ENCODE measurements around the gene PIGN. TPM values are rescaled to one million over a fixed set of nuclear protein-coding genes. Genes with fewer than 3 reads are reported as not detected.

PIGN gene
- total RNA-seq, 1 experiment from 2014 or later = 22.8 TPM

GRCh38 chr18:62187543-62188510 lies 971 bp upstream of the PIGN start:
- ChIA-PET CTCF (interaction anchor here (1.0 kb wide), 1 partner anchor 61 kb away, joined by 5 read pairs; no protein-coding TSS in a partner anchor), POLR2A (interaction anchor here (0.6 to 0.7 kb wide), 2 partner anchors 13 to 339 kb away, joined by 3 to 8 read pairs; no protein-coding TSS in a partner anchor)
- intact Hi-C loops (cut with micrococcal nuclease; ENCODE audit: unreplicated experiment) = loop anchor here (2.0 to 10.0 kb wide), 2 partner anchors 13 to 337 kb away; partner anchors contain the start of gene ZCCHC2
- Mint-ChIP-seq H3K27ac (ENCODE audit: unreplicated experiment) (peak overlapping the region; percentile 96), H3K9me3 (ENCODE audit: unreplicated experiment) (no peaks in the 10 kb centered on the region), H3K4me3 (ENCODE audit: unreplicated experiment) (peak overlapping the region; percentile 98), H3K36me3 (ENCODE audit: insufficient read depth, unreplicated experiment) (peaks cover 16% of the 10 kb centered on the region), H3K4me1 (ENCODE audit: low read depth, unreplicated experiment) (no peaks in the 10 kb centered on the region), H3K27me3 (ENCODE audit: insufficient read depth, unreplicated experiment) (no peaks in the 10 kb centered on the region)
- no peaks in the 10 kb centered on the region for H3K4me1 ChIP-seq
- no peak for TF ChIP-seq CTCF (IDR thresholded peaks at IDR 0.05; ENCODE audit: insufficient read depth in 1 of 2, low read depth in 1 of 2, low read length in 1 of 2, severe bottlenecking in 1 of 2, unreplicated experiment in 1 of 2)
- DNase-seq = peak; percentile 22 to 32
- no peaks in the 10 kb centered on the region for H3K27me3 ChIP-seq (replicated peaks; ENCODE audit: control insufficient read depth, insufficient read depth, low read length)
- peak overlapping the region; percentile 93 for H3K4me3 ChIP-seq (ENCODE audit: low read depth, low read length)
- BruUV-seq (replicated peaks) = no TSS peak
- no peaks in the 10 kb centered on the region for H3K36me3 ChIP-seq (ENCODE audit: control insufficient read depth, insufficient read depth, low read length)
- H3K9me3 ChIP-seq = no peaks in the 10 kb centered on the region

- Mint-ChIP-seq H3K4me1 (ENCODE audit: low read depth, unreplicated experiment) (no peaks in the 10 kb centered on the region), H3K27me3 (ENCODE audit: insufficient read depth, unreplicated experiment) (no peaks in the 10 kb centered on the region), H3K9me3 (ENCODE audit: unreplicated experiment) (no peaks in the 10 kb centered on the region), H3K36me3 (ENCODE audit: insufficient read depth, unreplicated experiment) (peaks cover 21% of the 10 kb centered on the region), H3K4me3 (ENCODE audit: unreplicated experiment) (peak overlapping the region; percentile 98), H3K27ac (ENCODE audit: unreplicated experiment) (peak overlapping the region; percentile 96)
- no peaks in the 10 kb centered on the region for H3K4me1 ChIP-seq
- POLR2A ChIA-PET = no interaction called here
- TSS peak; percentile 62 for BruUV-seq (replicated peaks)
- no peaks in the 10 kb centered on the region for H3K9me3 ChIP-seq
- H3K4me3 ChIP-seq (ENCODE audit: low read depth, low read length) = peak overlapping the region; percentile 69
- no peak for DNase-seq
- H3K27me3 ChIP-seq (replicated peaks; ENCODE audit: control insufficient read depth, insufficient read depth, low read length) = no peaks in the 10 kb centered on the region
- TF ChIP-seq CTCF (IDR thresholded peaks at IDR 0.05; ENCODE audit: insufficient read depth in 1 of 2, low read depth in 1 of 2, low read length in 1 of 2, severe bottlenecking in 1 of 2, unreplicated experiment in 1 of 2) = no peak
- H3K36me3 ChIP-seq (ENCODE audit: control insufficient read depth, insufficient read depth, low read length) = no peaks in the 10 kb centered on the region
- CTCF ChIA-PET = interaction anchor here (0.7 kb wide), 1 partner anchor 846 kb away, joined by 3 read pairs; no protein-coding TSS in a partner anchor
- intact Hi-C loops (cut with micrococcal nuclease; ENCODE audit: unreplicated experiment) = loop anchor here (2.0 to 10.0 kb wide), 2 partner anchors 14 to 338 kb away; partner anchors contain the start of gene ZCCHC2
These were observed 420 bp downstream of the PIGN start for GRCh38 chr18:62186499-62186773.

- ChIA-PET CTCF (no interaction called here), POLR2A (no interaction called here)
- Histone ChIP-seq H3K36me3 (ENCODE audit: control insufficient read depth, insufficient read depth, low read length) (no peaks in the 10 kb centered on the region), H3K4me1 (no peaks in the 10 kb centered on the region), H3K9me3 (no peaks in the 10 kb centered on the region), H3K27me3 (replicated peaks; ENCODE audit: control insufficient read depth, insufficient read depth, low read length) (no peaks in the 10 kb centered on the region), H3K4me3 (ENCODE audit: low read depth, low read length) (no peak overlapping the region)
- Mint-ChIP-seq H3K4me3 (ENCODE audit: unreplicated experiment) (no peak overlapping the region), H3K27me3 (ENCODE audit: insufficient read depth, unreplicated experiment) (no peaks in the 10 kb centered on the region), H3K36me3 (ENCODE audit: insufficient read depth, unreplicated experiment) (peaks cover 21% of the 10 kb centered on the region), H3K4me1 (ENCODE audit: low read depth, unreplicated experiment) (no peaks in the 10 kb centered on the region), H3K27ac (ENCODE audit: unreplicated experiment) (no peak overlapping the region), H3K9me3 (ENCODE audit: unreplicated experiment) (no peaks in the 10 kb centered on the region)
- TF ChIP-seq CTCF (IDR thresholded peaks at IDR 0.05; ENCODE audit: insufficient read depth in 1 of 2, low read depth in 1 of 2, low read length in 1 of 2, severe bottlenecking in 1 of 2, unreplicated experiment in 1 of 2) = peak; percentile 62 to 72
- intact Hi-C loops (cut with micrococcal nuclease; ENCODE audit: unreplicated experiment) = loop anchor here (1.0 to 10.0 kb wide), 2 partner anchors 66 to 341 kb away; partner anchors contain the start of gene ZCCHC2
- peak in 1 of 2 experiments; percentile 25 for DNase-seq
- no TSS peak for BruUV-seq (replicated peaks)
These were observed 3.2 kb downstream of the PIGN start for GRCh38 chr18:62183578-62184195.
